ENCODE measurements around the gene ARHGAP9.
"Not testable (repeated sequence)": the region's sequence is repeated elsewhere in the genome, so short reads cannot be mapped to it uniquely, and the experiment has no call there.

The ARHGAP9 gene

GRCh38 chr12:57517718-57518117 is 38.1 kb upstream of the ARHGAP9 start:
- not testable (repeated sequence) for DNase-seq

GRCh38 chr12:57517187-57517586 is 37.5 kb upstream of the ARHGAP9 start:
- DNase-seq, result peak in 1 of 58 donors; percentile 28

GRCh38 chr12:57516617-57517153 is 37.0 kb upstream of the ARHGAP9 start:
- no peak for DNase-seq

- DNase-seq, result no peak
Observed at GRCh38 chr12:57515934-57516541, 36.4 kb upstream of the ARHGAP9 start.

- DNase-seq, result no peak
Observed at GRCh38 chr12:57515408-57515933, 35.8 kb upstream of the ARHGAP9 start.

- DNase-seq, result no peak
Observed at GRCh38 chr12:57514720-57515407, 35.2 kb upstream of the ARHGAP9 start.

GRCh38 chr12:57514246-57514645 is 34.6 kb upstream of the ARHGAP9 start:
- DNase-seq, result not testable (repeated sequence)

GRCh38 chr12:57513677-57514076 is 34.0 kb upstream of the ARHGAP9 start:
- not testable (repeated sequence) for DNase-seq

- no peak for DNase-seq
Observed at GRCh38 chr12:57513266-57513665, 33.6 kb upstream of the ARHGAP9 start.

- no peak for DNase-seq
Observed at GRCh38 chr12:57512665-57513064, 33.0 kb upstream of the ARHGAP9 start.

GRCh38 chr12:57511588-57512325 is 32.1 kb upstream of the ARHGAP9 start:
- no peak for DNase-seq

- no peak for DNase-seq
Observed at GRCh38 chr12:57511161-57511560, 31.5 kb upstream of the ARHGAP9 start.

- DNase-seq, result not testable (repeated sequence)
Observed at GRCh38 chr12:57507796-57508195, 28.1 kb upstream of the ARHGAP9 start.

GRCh38 chr12:57506541-57506940 is 26.9 kb upstream of the ARHGAP9 start:
- DNase-seq, result not testable (repeated sequence)

GRCh38 chr12:57502311-57502969 is 22.8 kb upstream of the ARHGAP9 start:
- DNase-seq, result not testable (repeated sequence)

- DNase-seq, result no peak
Observed at GRCh38 chr12:57500213-57500612, 20.5 kb upstream of the ARHGAP9 start.

GRCh38 chr12:57498571-57498970 is 18.9 kb upstream of the ARHGAP9 start:
- no peak for DNase-seq

- no peak for DNase-seq
Observed at GRCh38 chr12:57498132-57498502, 18.5 kb upstream of the ARHGAP9 start.

- no peak for DNase-seq
Observed at GRCh38 chr12:57497223-57498131, 17.8 kb upstream of the ARHGAP9 start.

- DNase-seq, result no peak
Observed at GRCh38 chr12:57496822-57497221, 17.2 kb upstream of the ARHGAP9 start.

Measured in anterior cingulate cortex (tissue), 58 donors.